ENCODE data around the gene H2BK1.

The H2BK1 gene

GRCh38 chr7:151178831-151179230 lies 31.5 kb downstream of the H2BK1 start:
- no peak for DNase-seq (ENCODE audit: low read depth)

- DNase-seq (ENCODE audit: low read depth) = no peak
Measured at GRCh38 chr7:151178236-151178635, 32.1 kb downstream of the H2BK1 start.

- DNase-seq (ENCODE audit: low read depth) = no peak
Measured at GRCh38 chr7:151177310-151177709, 33.0 kb downstream of the H2BK1 start.

GRCh38 chr7:151176401-151176800 lies 33.9 kb downstream of the H2BK1 start:
- no peak for DNase-seq (ENCODE audit: low read depth)

- no peak for DNase-seq (ENCODE audit: low read depth)
Measured at GRCh38 chr7:151175793-151176311, 34.4 kb downstream of the H2BK1 start.

- DNase-seq (ENCODE audit: low read depth) = no peak
Measured at GRCh38 chr7:151175047-151175792, 35.1 kb downstream of the H2BK1 start.

- peak; percentile 36 for DNase-seq (ENCODE audit: low read depth)
Measured at GRCh38 chr7:151174246-151175046, 35.8 kb downstream of the H2BK1 start.

- no peak for DNase-seq (ENCODE audit: low read depth)
Measured at GRCh38 chr7:151173386-151174245, 36.7 kb downstream of the H2BK1 start.

GRCh38 chr7:151172273-151173141 lies 37.8 kb downstream of the H2BK1 start:
- DNase-seq (ENCODE audit: low read depth) = peak; percentile 44

- no peak for DNase-seq (ENCODE audit: low read depth)
Measured at GRCh38 chr7:151168787-151169162, 41.5 kb downstream of the H2BK1 start.

GRCh38 chr7:151168003-151168786 lies 42.1 kb downstream of the H2BK1 start:
- DNase-seq (ENCODE audit: low read depth) = no peak

GRCh38 chr7:151167197-151167961 lies 42.9 kb downstream of the H2BK1 start, which contains the start of gene GBX1:
Gene GBX1 (minus strand): TSS chr7:151167694. CDS start chr7:151167548, 146 bp downstream.
- DNase-seq (ENCODE audit: low read depth) = peak; percentile 18

- no peak for DNase-seq (ENCODE audit: low read depth)
Measured at GRCh38 chr7:151166629-151167196, 43.6 kb downstream of the H2BK1 start.

GRCh38 chr7:151161757-151162156 lies 48.5 kb downstream of the H2BK1 start:
- DNase-seq (ENCODE audit: low read depth) = no peak

All from iris pigment epithelial cell (primary cell).